Occipital lobe (tissue), 2 donors: ENCODE results near the gene NTN1. TPM values are rescaled to one million over a fixed set of nuclear protein-coding genes. Genes with fewer than 3 reads are reported as not detected.
"Not testable (repeated sequence)": the region's sequence is repeated elsewhere in the genome, so short reads cannot be mapped to it uniquely, and the experiment has no call there.

Experiments used
- DNase-seq: peaks from one replicate; lab custom pipeline; 2025; lab: John Stamatoyannopoulos, UW
- total RNA-seq: library from RNA; depleted of rRNA; stranded (reverse); fragments of >200 nt; gene quantifications from one replicate; pipeline ENCODE4 v1.2.3, GENCODE V29; 2014

Gene NTN1
- total RNA-seq, 1 donor from 2014 or later = 1.1 TPM

DNA sequence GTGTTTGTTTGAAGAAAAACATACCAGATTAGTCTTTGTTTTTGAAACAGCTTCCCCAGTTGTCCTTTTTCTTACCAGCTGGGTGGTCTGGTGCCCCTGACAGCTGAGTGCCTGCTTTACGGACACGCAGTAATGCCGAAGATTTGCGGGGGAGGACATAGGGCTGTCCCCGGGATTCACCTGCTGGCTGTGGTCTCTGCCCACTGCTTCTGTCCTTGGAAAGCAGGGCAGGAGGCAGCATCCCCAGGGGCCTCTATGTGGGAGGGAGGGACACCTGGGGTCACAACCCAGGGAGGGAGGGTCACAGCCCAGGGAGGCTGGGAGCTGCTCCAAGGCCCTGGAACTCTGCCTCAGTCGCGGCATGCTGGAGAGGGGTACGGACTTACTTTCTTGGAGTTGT is 221.7 kb downstream of the NTN1 start:
- DNase-seq = no peak

GRCh38 chr17:9244066-9245052 is 223.0 kb downstream of the NTN1 start:
- no peak for DNase-seq

- no peak for DNase-seq
Observed at GRCh38 chr17:9247401-9247938, 226.2 kb downstream of the NTN1 start.

GRCh38 chr17:9249245-9249953 is 228.1 kb downstream of the NTN1 start:
- DNase-seq = no peak

- no peak for DNase-seq
Observed at GRCh38 chr17:9251273-9251672, 230.0 kb downstream of the NTN1 start.

DNA sequence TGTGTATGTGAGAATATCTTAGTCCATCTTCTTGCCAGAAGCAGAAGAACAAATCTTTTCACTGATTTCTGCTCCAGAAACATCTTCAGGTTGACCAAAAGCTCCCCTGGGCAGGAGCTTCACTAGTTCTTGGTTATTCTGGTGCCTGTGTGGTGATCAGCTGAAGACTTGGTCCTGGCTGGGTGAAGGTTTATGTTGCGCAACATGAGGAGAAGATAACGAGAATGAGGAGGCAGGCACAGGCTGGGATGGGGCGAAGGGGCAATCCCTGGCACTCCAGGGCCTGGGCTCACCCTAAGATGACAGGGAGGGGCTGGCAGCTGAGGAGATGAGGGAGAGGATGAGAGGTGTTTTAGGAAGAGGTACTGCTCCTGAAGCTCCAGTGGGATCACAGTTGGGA is 232.0 kb downstream of the NTN1 start:
- no peak for DNase-seq

- no peak for DNase-seq
Observed at GRCh38 chr17:9254841-9255240, 233.5 kb downstream of the NTN1 start.

- no peak for DNase-seq
Observed at GRCh38 chr17:9255833-9256232, 234.5 kb downstream of the NTN1 start.

GRCh38 chr17:9256361-9256750 is 235.0 kb downstream of the NTN1 start:
- DNase-seq = no peak

- no peak for DNase-seq
Observed at GRCh38 chr17:9256751-9257629, 235.7 kb downstream of the NTN1 start.

DNA sequence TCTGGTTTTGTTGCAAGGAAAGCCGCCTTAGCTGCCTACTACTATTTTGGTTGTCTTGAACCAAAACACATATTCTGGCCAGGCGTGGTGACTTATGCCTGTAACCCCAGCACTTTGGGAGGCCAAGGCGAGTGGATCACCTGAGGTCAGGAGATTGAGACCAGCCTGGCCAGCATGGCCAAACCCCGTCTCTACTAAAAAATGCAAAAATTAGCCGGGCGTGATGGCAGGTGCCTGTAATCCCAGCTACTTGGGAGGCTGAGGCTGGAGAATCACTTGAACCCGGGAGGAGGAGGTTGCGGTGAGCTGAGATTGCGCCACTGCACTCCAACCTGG is 236.3 kb downstream of the NTN1 start:
- not testable (repeated sequence) for DNase-seq

- DNase-seq = no peak
Observed at GRCh38 chr17:9258115-9259015, 237.1 kb downstream of the NTN1 start.

DNA sequence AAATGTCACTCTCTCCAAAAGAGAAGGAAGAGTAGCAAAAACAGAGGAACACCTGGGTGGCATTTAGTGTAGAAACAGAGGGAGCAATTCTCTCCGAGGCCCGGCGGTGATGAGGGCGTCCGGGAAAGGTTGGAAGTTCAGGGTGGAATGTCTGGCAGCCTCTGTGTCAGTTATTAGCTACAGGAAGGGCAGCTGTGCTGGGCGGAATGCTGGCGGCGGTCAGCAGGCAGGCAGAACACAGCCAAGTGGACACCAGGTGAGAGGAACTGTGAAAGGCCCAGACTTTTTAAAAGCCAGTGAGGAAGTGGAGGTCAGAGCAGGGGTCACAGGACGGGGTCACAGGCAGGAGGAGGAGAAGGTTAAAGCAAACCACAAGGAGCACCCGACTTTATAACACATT is 238.1 kb downstream of the NTN1 start:
- DNase-seq = no peak

DNA sequence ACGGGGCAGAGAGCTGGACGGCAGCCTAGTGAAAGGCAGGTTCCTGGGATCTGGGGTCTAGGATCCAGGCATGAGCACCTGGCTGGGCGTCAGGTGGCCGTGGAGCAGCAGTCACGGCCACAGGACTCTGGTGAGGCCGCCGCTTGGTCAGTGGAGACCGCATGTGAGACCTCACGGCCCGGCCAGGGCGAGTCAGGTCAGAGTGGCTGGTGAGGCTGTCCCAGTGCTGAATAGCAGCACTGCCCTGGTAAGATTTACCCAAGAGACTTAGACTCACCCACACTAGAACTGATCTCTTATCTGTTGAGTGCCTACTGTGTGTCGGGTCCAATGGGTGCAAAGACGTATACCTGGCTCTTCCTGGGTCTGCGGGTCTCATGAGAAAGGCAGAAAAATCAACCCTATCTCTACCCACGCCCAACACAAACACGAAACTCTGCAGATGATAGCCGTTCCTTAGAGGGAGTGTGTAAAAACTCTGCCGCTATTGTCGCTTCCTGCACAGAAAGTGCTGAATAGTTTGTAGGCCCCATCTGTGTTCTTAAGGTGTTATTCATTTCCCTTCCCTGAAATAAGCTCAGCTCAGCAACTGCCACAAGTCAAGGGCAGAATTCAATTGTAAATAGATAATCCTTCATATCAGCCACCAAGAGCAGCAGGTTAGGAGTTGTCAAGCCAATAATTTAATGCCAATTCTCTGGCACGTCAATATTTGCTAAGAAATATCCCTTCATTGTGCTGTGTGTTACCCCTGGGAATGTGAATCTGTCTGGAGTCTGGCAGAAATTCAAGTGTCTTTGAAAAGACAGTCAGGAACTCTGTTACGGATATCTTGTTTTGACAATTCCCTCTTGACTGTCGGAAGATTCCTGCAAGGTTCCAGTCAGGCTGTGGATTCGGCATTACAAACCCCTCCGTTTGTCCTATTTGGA is 240.0 kb downstream of the NTN1 start:
- no peak for DNase-seq

GRCh38 chr17:9266031-9266680 is 244.8 kb downstream of the NTN1 start:
- no peak for DNase-seq

DNA sequence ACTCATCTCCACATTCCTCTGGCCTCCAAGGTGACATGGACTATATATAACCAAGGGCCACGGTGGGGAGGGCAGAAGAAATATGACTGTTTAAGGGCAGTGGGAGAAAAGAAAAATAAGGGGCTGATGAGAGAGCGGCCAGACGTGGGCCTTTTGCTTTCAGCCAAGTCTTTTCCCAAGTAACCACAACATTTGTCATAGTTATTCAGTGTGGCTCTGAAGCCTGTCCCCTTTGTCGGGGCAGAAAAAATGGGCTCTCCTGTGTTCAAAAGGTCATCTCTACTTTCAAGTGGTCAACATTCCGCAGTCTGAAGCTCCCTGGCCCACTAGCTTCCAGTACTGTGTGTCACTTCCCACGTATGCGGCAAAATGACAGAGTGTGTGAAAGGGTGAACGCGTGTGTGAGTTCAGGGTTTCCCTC is 245.4 kb downstream of the NTN1 start:
- no peak for DNase-seq

- DNase-seq = no peak
Observed at GRCh38 chr17:9268546-9268945, 247.2 kb downstream of the NTN1 start.

DNA sequence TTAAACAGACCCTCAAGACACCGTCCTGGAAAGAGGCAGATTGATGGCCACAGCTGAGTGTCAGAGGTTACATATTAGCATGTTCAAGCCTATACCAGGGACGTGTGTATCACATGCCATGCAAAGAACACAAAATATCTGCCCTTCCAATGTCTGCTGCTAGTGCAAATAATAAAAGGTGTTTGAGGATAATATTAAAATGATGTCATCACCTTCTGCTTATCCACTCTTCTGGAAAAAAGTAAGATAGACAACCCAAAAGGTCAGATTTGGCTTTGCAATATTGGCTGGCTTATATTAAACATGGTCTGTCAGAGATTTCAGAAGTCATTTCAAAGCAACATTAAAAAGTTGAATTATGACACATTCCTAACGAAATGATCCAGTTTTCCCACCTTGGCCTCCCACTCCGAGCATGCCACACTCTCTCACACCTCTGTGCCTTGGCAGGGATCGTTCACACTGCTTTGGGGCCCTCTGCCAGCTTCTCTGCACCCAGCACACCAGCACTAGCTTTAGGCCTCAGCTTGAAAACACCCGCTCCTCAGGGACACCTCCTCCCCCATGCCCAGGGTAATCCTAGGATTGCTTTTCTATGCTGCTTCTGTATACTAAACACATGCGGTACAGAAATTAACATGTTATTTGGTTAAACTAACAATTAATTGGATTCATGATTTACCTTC is 248.2 kb downstream of the NTN1 start:
- peak; percentile 25 for DNase-seq
